BJ (cell line): ENCODE data around the gene TCF12. TPM values are rescaled to one million over a fixed set of nuclear protein-coding genes. Genes with fewer than 3 reads are reported as not detected.

Source experiments
- CTCF ChIA-PET: fragments of 350-600 bp; formaldehyde crosslinking; extraction: SDS; loops from one replicate; lab custom pipeline; 2021; ENCODE audit warnings: antibody characterized with exemption, inconsistent platforms; lab: Yijun Ruan, JAX
- POLR2A ChIA-PET: fragments of 300-600 bp; sonication (Branson Sonifier 250); formaldehyde crosslinking; extraction: SDS; loops from one replicate; lab custom pipeline; 2021; ENCODE audit warnings: antibody characterized with exemption; lab: Charles Lee
- DNase-seq: peaks from one replicate; pipeline ENCODE4 v3.0.0-alpha.2; 2011; ENCODE audit warnings: low read depth
- H3K27me3 ChIP-seq: 2 replicates; pipeline ENCODE4 v1.6.0; 2011; ENCODE audit warnings: low read length; ENCODE audit not compliant: control insufficient read depth, insufficient read depth
- H3K36me3 ChIP-seq: 2 replicates; pipeline ENCODE4 v1.5.1; 2011; ENCODE audit warnings: low read length; ENCODE audit not compliant: control insufficient read depth, insufficient read depth
- H3K4me3 ChIP-seq: 2 replicates; pipeline ENCODE4 v1.5.1; 2011; ENCODE audit warnings: low read depth, mild to moderate bottlenecking, control low read depth, low read length
- polyA plus RNA-seq: library from polyadenylated mRNA; depleted of rRNA; stranded (reverse); fragments of >200 nt; gene quantifications from 2 replicates; pipeline ENCODE4 v1.2.3, GENCODE V29; 2011
- TF ChIP-seq, protein P1 (sequence below): IDR thresholded peaks from 2 replicates; pipeline ENCODE4 v1.5.1; 2011; ENCODE audit warnings: low read depth, mild to moderate bottlenecking, control low read depth, inconsistent platforms, low read length, moderate library complexity; ENCODE audit not compliant: insufficient read depth

TCF12 gene
- polyA plus RNA-seq, 1 experiment, result 134 TPM

- no peak for DNase-seq
Measured at GRCh38 chr15:57036352-57036751, 117.9 kb downstream of the TCF12 start.

GRCh38 chr15:57037548-57037947 is 119.1 kb downstream of the TCF12 start:
- POLR2A ChIA-PET, result no interaction called here
- no peak overlapping the region for H3K4me3 ChIP-seq
- CTCF ChIA-PET, result interaction anchor here (0.7 to 1.4 kb wide), 2 partner anchors 101 to 546 kb away, joined by 3 read pairs; no protein-coding TSS in a partner anchor
- H3K27me3 ChIP-seq, result no peaks in the 10 kb centered on the region
- no peaks in the 10 kb centered on the region for H3K36me3 ChIP-seq
- DNase-seq, result no peak
- TF ChIP-seq, protein P1, sequence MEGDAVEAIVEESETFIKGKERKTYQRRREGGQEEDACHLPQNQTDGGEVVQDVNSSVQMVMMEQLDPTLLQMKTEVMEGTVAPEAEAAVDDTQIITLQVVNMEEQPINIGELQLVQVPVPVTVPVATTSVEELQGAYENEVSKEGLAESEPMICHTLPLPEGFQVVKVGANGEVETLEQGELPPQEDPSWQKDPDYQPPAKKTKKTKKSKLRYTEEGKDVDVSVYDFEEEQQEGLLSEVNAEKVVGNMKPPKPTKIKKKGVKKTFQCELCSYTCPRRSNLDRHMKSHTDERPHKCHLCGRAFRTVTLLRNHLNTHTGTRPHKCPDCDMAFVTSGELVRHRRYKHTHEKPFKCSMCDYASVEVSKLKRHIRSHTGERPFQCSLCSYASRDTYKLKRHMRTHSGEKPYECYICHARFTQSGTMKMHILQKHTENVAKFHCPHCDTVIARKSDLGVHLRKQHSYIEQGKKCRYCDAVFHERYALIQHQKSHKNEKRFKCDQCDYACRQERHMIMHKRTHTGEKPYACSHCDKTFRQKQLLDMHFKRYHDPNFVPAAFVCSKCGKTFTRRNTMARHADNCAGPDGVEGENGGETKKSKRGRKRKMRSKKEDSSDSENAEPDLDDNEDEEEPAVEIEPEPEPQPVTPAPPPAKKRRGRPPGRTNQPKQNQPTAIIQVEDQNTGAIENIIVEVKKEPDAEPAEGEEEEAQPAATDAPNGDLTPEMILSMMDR, result no peak

More at GRCh38 chr15:57036352-57036751, 117.9 kb downstream of the TCF12 start:
- no peaks in the 10 kb centered on the region for H3K36me3 ChIP-seq
- no peak overlapping the region for H3K4me3 ChIP-seq
- H3K27me3 ChIP-seq, result no peaks in the 10 kb centered on the region
- CTCF ChIA-PET, result interaction anchor here (0.6 kb wide), 1 partner anchor 49 kb away, joined by 4 read pairs; no protein-coding TSS in a partner anchor
- POLR2A ChIA-PET, result no interaction called here
- TF ChIP-seq, protein P1, result no peak

- Histone ChIP-seq H3K36me3 (no peaks in the 10 kb centered on the region), H3K27me3 (no peaks in the 10 kb centered on the region), H3K4me3 (no peak overlapping the region)
- TF ChIP-seq, protein P1, result no peak
- DNase-seq, result no peak
- POLR2A ChIA-PET, result no interaction called here
- CTCF ChIA-PET, result interaction anchor here (0.7 to 1.4 kb wide), 3 partner anchors 55 to 547 kb away, joined by 3 read pairs; no protein-coding TSS in a partner anchor
Measured at GRCh38 chr15:57038040-57038439, 119.6 kb downstream of the TCF12 start.

- H3K27me3 ChIP-seq, result no peaks in the 10 kb centered on the region
- ChIA-PET CTCF (interaction anchor here (0.8 kb wide), 1 partner anchor 55 kb away, joined by 3 read pairs; no protein-coding TSS in a partner anchor), POLR2A (no interaction called here)
- no peaks in the 10 kb centered on the region for H3K36me3 ChIP-seq
- no peak for DNase-seq
- TF ChIP-seq, protein P1, result no peak
- H3K4me3 ChIP-seq, result no peak overlapping the region
Measured at GRCh38 chr15:57038496-57038895, 120.1 kb downstream of the TCF12 start.

- H3K4me3 ChIP-seq, result no peak overlapping the region
- TF ChIP-seq, protein P1, result no peak
- CTCF ChIA-PET, result no interaction called here
Measured at GRCh38 chr15:57041416-57041815, 123.0 kb downstream of the TCF12 start.

More at GRCh38 chr15:57041416-57041815, 123.0 kb downstream of the TCF12 start:
- POLR2A ChIA-PET, result no interaction called here
- no peak for DNase-seq
- Histone ChIP-seq H3K36me3 (peaks cover 2% of the 10 kb centered on the region; the same call in 1 of the 2 replicates), H3K27me3 (no peaks in the 10 kb centered on the region)
